Measurements from ENCODE around the gene CST8. TPM values are rescaled to one million over a fixed set of nuclear protein-coding genes. Genes with fewer than 3 reads are reported as not detected.

Gene CST8
- total RNA-seq, 4 donors from 2014 or later = not detected

- peak; percentile 17 to 46 for DNase-seq
- no peaks in the 10 kb centered on the region for H3K9me3 ChIP-seq
- H3K27ac ChIP-seq = no peak overlapping the region
These were observed 44.4 kb upstream of the CST8 start for GRCh38 chr20:23446505-23446904.

GRCh38 chr20:23448167-23448566 lies 42.8 kb upstream of the CST8 start:
- 87 to 93% methylated on average over 5 of the region's 5 CpGs for WGBS, 2 donors
- intact Hi-C loops (cut with DNase I) = loop anchor here (10.0 kb wide), 1 partner anchor 157 kb away; the partner anchor contains the start of gene CST9
- Histone ChIP-seq H3K27me3 (no peaks in the 10 kb centered on the region), H3K36me3 (no peaks in the 10 kb centered on the region), H3K4me3 (replicated peaks in 1 of 3) (no peak overlapping the region), H3K4me1 (no peaks in the 10 kb centered on the region), H3K9me3 (no peaks in the 10 kb centered on the region), H3K27ac (no peak overlapping the region)
- DNase-seq = no peak
- TF ChIP-seq POLR2A (IDR thresholded peaks at IDR 0.05) = no peak
- TF ChIP-seq CTCF (IDR thresholded peaks at IDR 0.05) = no peak

More at GRCh38 chr20:23446505-23446904, 44.4 kb upstream of the CST8 start:
- Histone ChIP-seq H3K36me3 (no peaks in the 10 kb centered on the region), H3K4me1 (no peaks in the 10 kb centered on the region), H3K4me3 (replicated peaks in 1 of 3) (no peak overlapping the region), H3K27me3 (no peaks in the 10 kb centered on the region)
- intact Hi-C loops (cut with DNase I) = loop anchor here (10.0 kb wide), 1 partner anchor 158 kb away; the partner anchor contains the start of gene CST9
- WGBS, 2 donors = 74 to 79% methylated on average over 8 of the region's 8 CpGs
- TF ChIP-seq POLR2A (IDR thresholded peaks at IDR 0.05) (no peak), CTCF (IDR thresholded peaks at IDR 0.05) (peak in 5 of 6 experiments; percentile 26 to 48 (median 33))

GRCh38 chr20:23449421-23449820 lies 41.5 kb upstream of the CST8 start:
- 50 to 61% methylated on average over 3 of the region's 3 CpGs for WGBS, 2 donors
- intact Hi-C loops (cut with DNase I) = loop anchor here (10.0 kb wide), 1 partner anchor 155 kb away; the partner anchor contains the start of gene CST9
- Histone ChIP-seq H3K36me3 (no peaks in the 10 kb centered on the region), H3K9me3 (no peaks in the 10 kb centered on the region), H3K27ac (no peak overlapping the region), H3K4me3 (replicated peaks in 1 of 3) (no peak overlapping the region), H3K27me3 (no peaks in the 10 kb centered on the region), H3K4me1 (no peaks in the 10 kb centered on the region)
- TF ChIP-seq POLR2A (IDR thresholded peaks at IDR 0.05) = no peak
- TF ChIP-seq CTCF (IDR thresholded peaks at IDR 0.05) = no peak
- DNase-seq = no peak

GRCh38 chr20:23450877-23451276 lies 40.0 kb upstream of the CST8 start:
- TF ChIP-seq POLR2A (IDR thresholded peaks at IDR 0.05) (no peak), CTCF (IDR thresholded peaks at IDR 0.05) (no peak)
- intact Hi-C loops (cut with DNase I) = no loop called here
- H3K9me3 ChIP-seq = no peaks in the 10 kb centered on the region
- no peaks in the 10 kb centered on the region for H3K27me3 ChIP-seq
- no peaks in the 10 kb centered on the region for H3K36me3 ChIP-seq
- H3K27ac ChIP-seq = no peak overlapping the region
- 85 to 91% methylated on average over 1 of the region's 1 CpG for WGBS, 2 donors
- no peaks in the 10 kb centered on the region for H3K4me1 ChIP-seq
- DNase-seq = no peak
- H3K4me3 ChIP-seq (replicated peaks in 1 of 3) = no peak overlapping the region

GRCh38 chr20:23451956-23452487 lies 38.9 kb upstream of the CST8 start:
- DNase-seq = no peak
- H3K27me3 ChIP-seq = no peaks in the 10 kb centered on the region
- intact Hi-C loops (cut with DNase I) = no loop called here
- H3K36me3 ChIP-seq = no peaks in the 10 kb centered on the region
- H3K27ac ChIP-seq = no peak overlapping the region
- no peaks in the 10 kb centered on the region for H3K9me3 ChIP-seq
- no peaks in the 10 kb centered on the region for H3K4me1 ChIP-seq
- WGBS, 2 donors = 73 to 82% methylated on average over 10 to 11 of the region's 11 CpGs
- no peak overlapping the region for H3K4me3 ChIP-seq (replicated peaks in 1 of 3)
- TF ChIP-seq CTCF (IDR thresholded peaks at IDR 0.05) (no peak), POLR2A (IDR thresholded peaks at IDR 0.05) (no peak)
